Measurements from ENCODE around the gene ZBTB7C. TPM values are rescaled to one million over a fixed set of nuclear protein-coding genes. Genes with fewer than 3 reads are reported as not detected.

The ZBTB7C gene
- total RNA-seq, 1 donor from 2014 or later = 2.6 TPM

GRCh38 chr18:48170651-48171050 is 238.5 kb downstream of the ZBTB7C start:
- ATAC-seq (ENCODE audit: poor library complexity) (no peak), DNase-seq (no peak)
- intact Hi-C loops (cut with DNase I) = no loop called here

- DNase-seq (no peak), ATAC-seq (ENCODE audit: poor library complexity) (no peak)
- intact Hi-C loops (cut with DNase I) = no loop called here
These were observed 240.3 kb downstream of the ZBTB7C start for GRCh38 chr18:48168861-48169260.

- peak; percentile 40 for ATAC-seq (ENCODE audit: poor library complexity)
- intact Hi-C loops (cut with DNase I) = no loop called here
- no peak for DNase-seq
These were observed 241.3 kb downstream of the ZBTB7C start for GRCh38 chr18:48167897-48168253.

- no peak for ATAC-seq (ENCODE audit: poor library complexity)
- intact Hi-C loops (cut with DNase I) = no loop called here
- no peak for DNase-seq
These were observed 242.8 kb downstream of the ZBTB7C start for GRCh38 chr18:48166336-48166875.

GRCh38 chr18:48165111-48165866 is 243.9 kb downstream of the ZBTB7C start:
- no peak for ATAC-seq (ENCODE audit: poor library complexity)
- DNase-seq = no peak
- intact Hi-C loops (cut with DNase I) = no loop called here

- DNase-seq = no peak
- no peak for ATAC-seq (ENCODE audit: poor library complexity)
- intact Hi-C loops (cut with DNase I) = no loop called here
These were observed 244.5 kb downstream of the ZBTB7C start for GRCh38 chr18:48164701-48165100.

- intact Hi-C loops (cut with DNase I) = no loop called here
- ATAC-seq (ENCODE audit: poor library complexity) (no peak), DNase-seq (no peak)
These were observed 245.1 kb downstream of the ZBTB7C start for GRCh38 chr18:48164116-48164515.

- intact Hi-C loops (cut with DNase I) = no loop called here
- DNase-seq (no peak), ATAC-seq (ENCODE audit: poor library complexity) (no peak)
These were observed 245.5 kb downstream of the ZBTB7C start for GRCh38 chr18:48163738-48164115.

- intact Hi-C loops (cut with DNase I) = no loop called here
- DNase-seq (no peak), ATAC-seq (ENCODE audit: poor library complexity) (no peak)
These were observed 246.0 kb downstream of the ZBTB7C start for GRCh38 chr18:48162956-48163737.

GRCh38 chr18:48161911-48162698 is 247.1 kb downstream of the ZBTB7C start:
- intact Hi-C loops (cut with DNase I) = no loop called here
- no peak for DNase-seq
- ATAC-seq (ENCODE audit: poor library complexity) = peak; percentile 52

- ATAC-seq (ENCODE audit: poor library complexity) = peak; percentile 98
- DNase-seq = peak; percentile 89
- intact Hi-C loops (cut with DNase I) = no loop called here
These were observed 247.8 kb downstream of the ZBTB7C start for GRCh38 chr18:48161191-48161910.

GRCh38 chr18:48160622-48161021 is 248.6 kb downstream of the ZBTB7C start:
- DNase-seq = no peak
- intact Hi-C loops (cut with DNase I) = no loop called here
- no peak for ATAC-seq (ENCODE audit: poor library complexity)

GRCh38 chr18:48159816-48160215 is 249.4 kb downstream of the ZBTB7C start:
- no peak for ATAC-seq (ENCODE audit: poor library complexity)
- intact Hi-C loops (cut with DNase I) = no loop called here
- no peak for DNase-seq

GRCh38 chr18:48158721-48159120 is 250.5 kb downstream of the ZBTB7C start:
- intact Hi-C loops (cut with DNase I) = no loop called here
- no peak for ATAC-seq (ENCODE audit: poor library complexity)

GRCh38 chr18:48157956-48158355 is 251.2 kb downstream of the ZBTB7C start:
- no peak for ATAC-seq (ENCODE audit: poor library complexity)
- intact Hi-C loops (cut with DNase I) = no loop called here

More at GRCh38 chr18:48158721-48159120, 250.5 kb downstream of the ZBTB7C start:
- DNase-seq = no peak

GRCh38 chr18:48155856-48156255 is 253.3 kb downstream of the ZBTB7C start:
- DNase-seq (no peak), ATAC-seq (ENCODE audit: poor library complexity) (no peak)
- intact Hi-C loops (cut with DNase I) = no loop called here

More at GRCh38 chr18:48157956-48158355, 251.2 kb downstream of the ZBTB7C start:
- DNase-seq = no peak

GRCh38 chr18:48154828-48155227 is 254.4 kb downstream of the ZBTB7C start:
- intact Hi-C loops (cut with DNase I) = no loop called here
- ATAC-seq (ENCODE audit: poor library complexity) (no peak), DNase-seq (no peak)

GRCh38 chr18:48153613-48154481 is 255.3 kb downstream of the ZBTB7C start:
- intact Hi-C loops (cut with DNase I) = no loop called here
- DNase-seq (no peak), ATAC-seq (ENCODE audit: poor library complexity) (peak; percentile 40)

All from Right ventricle myocardium superior (tissue), 1 donor.